SK-N-MC (cell line): Measurements from ENCODE around the gene KISS1.
"Not testable (repeated sequence)": the region's sequence is repeated elsewhere in the genome, so short reads cannot be mapped to it uniquely, and the experiment has no call there.

ENCODE experiments used
- DNase-seq: peaks from one replicate; pipeline ENCODE4 v3.0.0-alpha.2; 2011; ENCODE audit warnings: low read depth, low spot score
- H3K27ac ChIP-seq: fragments of 200-600 bp; sonication (generic); 2 replicates; pipeline ENCODE4 v1.5.1; 2016; ENCODE audit warnings: mixed run types
- H3K36me3 ChIP-seq: fragments of 200-600 bp; sonication (generic); 2 replicates; pipeline ENCODE4 v1.6.1; 2017; ENCODE audit warnings: antibody characterized with exemption, low read length, mixed read lengths; ENCODE audit not compliant: insufficient read depth
- H3K4me3 ChIP-seq: fragments of 200-600 bp; sonication (generic); 2 replicates; pipeline ENCODE4 v1.5.1; 2016
- H3K9ac ChIP-seq: fragments of 200-600 bp; sonication (generic); 2 replicates; pipeline ENCODE4 v1.8.0; 2017; ENCODE audit warnings: mixed run types, mixed read lengths; ENCODE audit not compliant: insufficient read length
- H3K9me3 ChIP-seq: fragments of 200-600 bp; sonication (generic); 2 replicates; pipeline ENCODE4 v1.6.1; 2017; ENCODE audit warnings: low read depth, mild to moderate bottlenecking, antibody characterized with exemption, low read length, moderate library complexity, mixed read lengths
- EZH2 ChIP-seq: fragments of 200-600 bp; sonication (generic); IDR thresholded peaks from one replicate; pipeline ENCODE4 v1.6.1; 2017; ENCODE audit warnings: antibody characterized with exemption
- FOXP2 ChIP-seq: optimal IDR thresholded peaks from 2 replicates; pipeline ENCODE3; 2011; ENCODE audit warnings: mild to moderate bottlenecking, moderate library complexity; ENCODE audit not compliant: insufficient read depth; ENCODE audit errors: extremely low read length, control extremely low read depth
- POLR2AphosphoS5 ChIP-seq: IDR thresholded peaks from 2 replicates; pipeline ENCODE4 v1.6.1; 2012; ENCODE audit warnings: mild to moderate bottlenecking, low read depth, low read length, borderline replicate concordance

Gene KISS1, protein sequence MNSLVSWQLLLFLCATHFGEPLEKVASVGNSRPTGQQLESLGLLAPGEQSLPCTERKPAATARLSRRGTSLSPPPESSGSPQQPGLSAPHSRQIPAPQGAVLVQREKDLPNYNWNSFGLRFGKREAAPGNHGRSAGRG

DNA sequence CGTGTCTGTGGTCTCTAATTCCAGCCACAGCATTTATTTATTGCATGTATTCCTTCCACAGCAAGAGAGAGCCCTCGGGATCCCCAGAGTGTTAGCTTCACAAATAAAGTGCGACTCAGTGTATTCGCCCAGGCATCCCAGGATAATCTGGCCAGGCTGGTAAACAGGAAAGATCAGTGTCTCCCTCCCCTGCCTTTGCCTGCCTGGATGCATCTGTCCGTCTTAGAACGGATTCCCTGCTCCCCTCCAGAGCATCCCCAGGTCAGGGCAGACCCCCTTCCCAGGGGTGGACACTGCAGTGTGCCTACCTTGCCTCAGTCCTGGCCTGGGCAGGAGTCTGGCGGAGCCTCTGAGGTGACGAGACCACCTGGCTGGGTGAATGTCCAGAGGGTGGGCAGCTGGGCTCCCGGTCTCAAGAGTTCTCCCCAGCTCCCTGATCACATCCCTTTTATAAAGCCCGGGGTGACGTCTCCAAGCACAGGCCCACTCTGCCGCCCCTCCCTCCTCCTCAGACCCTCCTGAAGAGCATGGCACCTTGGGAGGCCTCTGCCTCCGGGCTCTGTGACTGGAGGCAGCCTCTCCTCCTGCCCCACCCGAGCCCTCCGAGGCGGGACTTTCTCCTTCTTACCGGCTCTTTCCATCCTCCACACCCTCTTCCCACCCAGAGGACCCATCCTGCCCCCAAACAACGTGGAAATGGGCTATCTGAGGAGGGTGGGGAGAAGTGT lies at the start of gene KISS1:
TSS of gene KISS1 (minus strand) at position 424 of the 728 bp plus-strand sequence. CDS start 3,615 bp downstream, outside the sequence.
- Histone ChIP-seq H3K36me3 (no peaks in the 10 kb centered on the region), H3K9me3 (no peaks in the 10 kb centered on the region), H3K27ac (no peak within 1 kb of the TSS), H3K9ac (no peak within 1 kb of the TSS), H3K4me3 (no peak within 1 kb of the TSS)
- DNase-seq = no peak
- TF ChIP-seq FOXP2 (no peak), EZH2 (no peak), POLR2AphosphoS5 (no peak)

DNA sequence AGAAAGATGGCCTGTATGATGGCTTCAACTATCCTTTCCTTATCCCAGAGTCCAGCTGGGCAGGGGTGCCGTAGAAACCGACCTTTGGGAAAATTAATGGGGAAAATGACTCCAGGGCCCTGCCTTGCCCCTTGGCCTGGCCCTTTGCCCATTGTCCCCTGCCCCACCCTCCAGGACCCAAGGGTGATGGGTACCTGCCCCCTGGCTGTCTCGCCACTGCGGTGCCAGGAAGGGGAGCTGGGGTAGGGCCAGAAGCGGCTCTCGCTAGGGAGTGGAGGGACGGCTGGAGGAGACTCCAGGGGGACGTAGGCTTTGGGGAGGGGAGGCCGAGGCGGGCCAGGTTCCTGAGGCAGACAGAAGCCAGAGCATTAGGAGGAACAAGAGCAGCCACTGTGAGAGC lies 46.6 kb upstream of the KISS1 start:
- Histone ChIP-seq H3K4me3 (no peak overlapping the region), H3K9me3 (no peaks in the 10 kb centered on the region), H3K9ac (no peak overlapping the region), H3K27ac (no peak overlapping the region), H3K36me3 (no peaks in the 10 kb centered on the region)
- DNase-seq = no peak
- TF ChIP-seq EZH2 (no peak), FOXP2 (no peak), POLR2AphosphoS5 (no peak)

DNA sequence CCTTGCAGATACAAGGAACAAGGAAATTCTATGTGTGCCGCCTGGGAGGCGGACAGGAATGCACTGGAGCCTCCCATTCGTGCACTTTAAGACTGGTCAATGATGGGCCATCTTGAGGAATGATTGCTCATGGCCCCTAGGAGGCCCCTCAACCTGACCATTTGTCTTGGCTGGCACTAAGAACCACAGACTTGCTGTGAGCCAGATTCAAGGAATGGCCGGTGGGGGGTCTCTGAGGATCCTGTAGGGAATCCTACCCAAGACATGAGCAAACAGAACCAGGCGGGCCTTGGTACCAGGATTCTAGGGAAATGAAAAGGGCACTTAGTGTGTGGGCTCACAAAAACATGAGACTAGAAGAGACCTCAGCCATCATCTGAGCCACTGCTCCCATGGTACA lies 45.6 kb upstream of the KISS1 start:
- TF ChIP-seq POLR2AphosphoS5 = no peak
- no peak for TF ChIP-seq FOXP2
- TF ChIP-seq EZH2 = no peak
- no peak for DNase-seq
- H3K9me3 ChIP-seq = no peaks in the 10 kb centered on the region

DNA sequence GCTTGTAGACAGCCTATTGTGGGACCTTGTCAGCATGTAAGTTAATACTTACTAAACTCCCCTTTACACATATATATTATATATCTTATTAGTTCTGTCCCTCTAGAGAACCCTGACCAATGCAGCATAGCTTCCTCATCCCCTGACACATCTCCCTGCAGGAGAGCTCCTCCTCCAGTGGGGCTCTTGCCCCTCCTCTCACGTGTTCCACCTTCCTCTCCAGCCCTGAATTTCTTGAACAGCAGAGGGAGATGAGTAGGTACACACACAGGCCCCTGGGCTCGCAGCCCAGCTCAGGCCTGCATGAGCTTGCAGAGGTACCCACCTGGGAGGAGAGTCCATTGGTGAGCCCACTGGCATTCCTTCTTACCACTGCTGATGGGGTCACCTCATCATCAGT lies 44.8 kb upstream of the KISS1 start:
- Histone ChIP-seq H3K27ac (no peak overlapping the region), H3K36me3 (no peaks in the 10 kb centered on the region), H3K9ac (no peak overlapping the region), H3K9me3 (no peaks in the 10 kb centered on the region), H3K4me3 (no peak overlapping the region)
- TF ChIP-seq FOXP2 (no peak), EZH2 (no peak), POLR2AphosphoS5 (no peak)
- no peak for DNase-seq

More for the DNA sequence above, 45.6 kb upstream of the KISS1 start:
- H3K27ac ChIP-seq = no peak overlapping the region
- no peak overlapping the region for H3K4me3 ChIP-seq
- H3K36me3 ChIP-seq = no peaks in the 10 kb centered on the region
- no peak overlapping the region for H3K9ac ChIP-seq

DNA sequence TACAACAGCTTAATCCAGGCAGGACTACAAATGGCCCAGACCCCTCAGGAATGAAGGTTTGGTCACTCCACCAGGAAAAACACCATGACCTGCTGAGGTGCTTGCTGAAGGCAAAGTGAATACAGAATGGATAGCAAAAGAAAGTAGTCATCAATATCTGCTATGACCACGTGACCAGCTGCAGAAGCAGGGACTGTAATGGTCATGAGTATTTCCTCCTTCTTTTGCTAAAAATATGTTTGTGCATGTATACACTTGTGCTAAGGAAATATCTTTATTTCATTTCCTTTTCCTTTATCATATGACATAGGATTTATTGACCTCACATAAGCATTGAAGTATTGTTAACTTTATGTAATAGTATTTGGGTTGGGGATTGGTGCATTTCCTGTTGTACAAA lies 43.9 kb upstream of the KISS1 start:
- DNase-seq = no peak
- no peak overlapping the region for H3K4me3 ChIP-seq
- H3K36me3 ChIP-seq = no peaks in the 10 kb centered on the region
- H3K9me3 ChIP-seq = no peaks in the 10 kb centered on the region
- TF ChIP-seq FOXP2 (no peak), POLR2AphosphoS5 (no peak)
- no peak overlapping the region for H3K9ac ChIP-seq
- no peak overlapping the region for H3K27ac ChIP-seq

DNA sequence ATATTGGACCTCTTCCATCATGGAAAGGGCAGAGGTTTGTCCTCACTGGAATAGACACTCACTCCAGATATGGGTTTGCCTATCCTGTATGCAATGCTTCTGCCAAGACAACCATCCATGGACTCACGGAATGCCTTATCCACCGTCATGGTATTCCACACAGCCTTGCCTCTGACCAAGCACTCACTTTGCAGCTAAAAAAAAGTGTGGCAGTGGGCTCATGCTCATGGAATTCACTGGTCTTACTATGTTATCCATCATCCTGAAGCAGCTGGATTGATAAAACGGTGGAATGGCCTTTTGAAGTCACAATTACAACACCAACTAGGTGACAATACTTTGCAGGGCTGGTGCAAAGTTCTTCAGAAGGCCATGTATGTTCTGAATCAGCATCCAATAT lies 43.1 kb upstream of the KISS1 start:
- H3K27ac ChIP-seq, H3K9ac ChIP-seq, H3K36me3 ChIP-seq: not testable (repeated sequence)

DNA sequence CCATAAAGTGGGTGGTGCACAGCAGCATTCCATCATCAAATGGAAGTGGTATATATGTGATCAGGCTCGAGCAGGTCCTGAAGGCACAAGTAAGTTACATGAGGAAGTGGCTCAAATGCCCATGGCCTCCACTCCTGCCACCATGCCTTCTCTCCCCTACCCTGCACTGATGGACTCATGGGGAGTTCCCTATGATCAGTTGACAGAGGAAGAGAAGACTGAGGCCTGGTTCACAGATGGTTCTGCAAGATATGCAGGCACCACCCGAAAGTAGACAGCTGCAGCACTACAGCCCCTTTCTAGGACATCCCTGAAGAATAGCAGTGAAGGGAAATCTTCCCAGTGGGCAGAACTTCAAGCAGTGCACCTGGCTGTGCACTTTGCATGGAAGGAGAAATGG lies 42.2 kb upstream of the KISS1 start:
- H3K36me3 ChIP-seq, DNase-seq, H3K27ac ChIP-seq, H3K4me3 ChIP-seq, H3K9ac ChIP-seq, H3K9me3 ChIP-seq: not testable (repeated sequence)

More for the DNA sequence above, 43.1 kb upstream of the KISS1 start:
- H3K9me3 ChIP-seq, H3K4me3 ChIP-seq, DNase-seq: not testable (repeated sequence)

DNA sequence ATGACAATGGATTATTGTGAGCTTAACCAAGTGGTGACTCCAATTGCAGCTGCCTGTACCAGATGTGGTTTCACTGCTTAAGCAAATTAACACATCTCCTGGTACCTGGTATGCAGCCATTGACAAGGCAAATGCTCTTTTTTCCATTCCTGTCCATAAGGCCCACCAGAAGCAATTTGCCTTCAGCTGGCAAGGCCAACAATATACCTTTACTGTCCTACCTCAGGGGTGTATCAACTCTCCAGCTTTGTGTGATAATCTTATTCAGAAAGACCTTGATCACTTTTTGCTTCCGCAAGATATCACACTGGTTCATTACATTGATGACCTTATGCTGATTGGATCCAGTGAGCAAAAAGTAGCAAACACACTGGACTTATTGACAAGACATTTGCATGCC lies 41.2 kb upstream of the KISS1 start:
- not testable (repeated sequence) for H3K27ac ChIP-seq, H3K36me3 ChIP-seq, H3K9ac ChIP-seq, DNase-seq, H3K4me3 ChIP-seq, H3K9me3 ChIP-seq

DNA sequence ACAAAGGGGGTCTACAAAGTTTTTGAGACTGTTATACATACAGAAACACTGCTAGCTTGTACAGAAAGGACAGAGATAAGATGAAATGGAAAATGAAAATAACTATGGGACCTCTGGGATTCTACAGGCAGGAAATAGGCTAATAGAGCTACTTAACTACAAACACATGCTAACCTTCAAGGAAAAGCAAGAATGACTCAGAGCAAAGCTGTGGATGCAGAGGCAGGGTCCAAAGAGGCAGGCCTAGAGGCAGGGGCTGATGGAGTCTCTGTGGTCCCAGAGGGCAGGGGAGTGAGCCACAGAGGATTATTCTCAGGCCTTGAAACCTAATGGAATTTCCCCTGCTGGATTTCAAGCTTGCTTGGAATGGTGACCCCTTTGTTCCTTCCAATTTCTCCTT lies 36.2 kb upstream of the KISS1 start:
- TF ChIP-seq FOXP2 (no peak), EZH2 (no peak), POLR2AphosphoS5 (no peak)
- H3K27ac ChIP-seq = no peak overlapping the region
- H3K36me3 ChIP-seq = no peaks in the 10 kb centered on the region
- no peak for DNase-seq
- no peak overlapping the region for H3K9ac ChIP-seq
- no peaks in the 10 kb centered on the region for H3K9me3 ChIP-seq
- no peak overlapping the region for H3K4me3 ChIP-seq
